Endodermal cell (in vitro differentiated cells): ENCODE data around the gene SSRP1. TPM values are rescaled to one million over a fixed set of nuclear protein-coding genes. Genes with fewer than 3 reads are reported as not detected.

Experiments used
- DNase-seq: peaks from one replicate; pipeline ENCODE4 v3.0.0-alpha.2; 2017
- H3K27ac ChIP-seq: 2 replicates; pipeline ENCODE4 v1.5.1; 2013; ENCODE audit warnings: mild to moderate bottlenecking, low read depth, low read length, moderate library complexity
- H3K27me3 ChIP-seq: 2 replicates; pipeline ENCODE4 v1.6.1; 2013; ENCODE audit warnings: mild to moderate bottlenecking, low read length, moderate library complexity; ENCODE audit not compliant: insufficient read depth, control insufficient read depth, poor library complexity, severe bottlenecking
- H3K36me3 ChIP-seq: 2 replicates; pipeline ENCODE4 v1.7.0; 2013; ENCODE audit warnings: mild to moderate bottlenecking, low read length, moderate library complexity; ENCODE audit not compliant: control insufficient read depth, insufficient read depth
- H3K4me1 ChIP-seq: one replicate; pipeline ENCODE4 v1.7.0; 2013; ENCODE audit warnings: low read length; ENCODE audit not compliant: control insufficient read depth, insufficient read depth
- H3K4me3 ChIP-seq: 2 replicates; pipeline ENCODE4 v1.5.1; 2013; ENCODE audit warnings: mild to moderate bottlenecking, low read length, moderate library complexity
- H3K9ac ChIP-seq: 2 replicates; pipeline ENCODE4 v1.6.1; 2013; ENCODE audit warnings: mild to moderate bottlenecking, low read length, moderate library complexity; ENCODE audit not compliant: poor library complexity, severe bottlenecking; ENCODE audit errors: extremely low read depth
- H3K9me3 ChIP-seq: 2 replicates; pipeline ENCODE4 v1.6.1; 2013; ENCODE audit warnings: mild to moderate bottlenecking, low read length, moderate library complexity; ENCODE audit not compliant: control insufficient read depth
- H3K27ac Mint-ChIP-seq: 2 replicates; pipeline ENCODE4 v1.8.0; 2020; ENCODE audit warnings: mixed read lengths
- H3K27me3 Mint-ChIP-seq: 2 replicates; pipeline ENCODE4 v1.8.0; 2021; ENCODE audit warnings: mild to moderate bottlenecking, mixed read lengths; ENCODE audit not compliant: insufficient read depth
- H3K36me3 Mint-ChIP-seq: 2 replicates; pipeline ENCODE4 v1.8.0; 2020; ENCODE audit warnings: low read depth, mixed read lengths
- H3K4me1 Mint-ChIP-seq: 2 replicates; pipeline ENCODE4 v1.8.0; 2020; ENCODE audit warnings: mixed read lengths
- H3K4me3 Mint-ChIP-seq: 2 replicates; pipeline ENCODE4 v1.8.0; 2020; ENCODE audit warnings: mild to moderate bottlenecking, moderate library complexity, mixed read lengths
- H3K9me3 Mint-ChIP-seq: 2 replicates; pipeline ENCODE4 v1.8.0; 2020; ENCODE audit warnings: mild to moderate bottlenecking, mixed read lengths
- WGBS, 2 experiments: methylation state at CpG; one replicate each; pipeline versions ENCODE4 v1.1.5 to v1.1.7; 2013; ENCODE audit warnings: missing lambda C conversion rate in 2 of 2, mixed read lengths in 1 of 2; ENCODE audit not compliant: insufficient coverage in 1 of 2, insufficient read length in 1 of 2; 5-methylcytosine and 5-hydroxymethylcytosine counted together
- total RNA-seq, 2 donors: library from RNA; stranded (reverse); fragmentation: NEBNext Ultra II Directional in 1 of 2; extraction: Animal tissue kit (Norgen Biotek cat#: 25700) in 1 of 2; gene quantifications; 2 replicates in 1 of 2; 3 replicates in 1 of 2; pipeline ENCODE4 v1.2.1, GENCODE V29; 2021
- TF ChIP-seq, protein P1 (sequence below): fragments of 200-600 bp; sonication (generic); conservative IDR thresholded peaks from 2 replicates; pipeline ENCODE4 v1.5.0; 2021; ENCODE audit warnings: antibody characterized with exemption, mild to moderate bottlenecking

SSRP1 gene
- total RNA-seq, 2 donors from 2014 or later, result 145 to 182 TPM

- H3K4me1 ChIP-seq, result peaks cover 19% of the 10 kb centered on the region
Observed at GRCh38 chr11:57320067-57320718, 15.5 kb downstream of the SSRP1 start.

GRCh38 chr11:57318178-57318577 is 17.5 kb downstream of the SSRP1 start:
- TF ChIP-seq, protein P1, sequence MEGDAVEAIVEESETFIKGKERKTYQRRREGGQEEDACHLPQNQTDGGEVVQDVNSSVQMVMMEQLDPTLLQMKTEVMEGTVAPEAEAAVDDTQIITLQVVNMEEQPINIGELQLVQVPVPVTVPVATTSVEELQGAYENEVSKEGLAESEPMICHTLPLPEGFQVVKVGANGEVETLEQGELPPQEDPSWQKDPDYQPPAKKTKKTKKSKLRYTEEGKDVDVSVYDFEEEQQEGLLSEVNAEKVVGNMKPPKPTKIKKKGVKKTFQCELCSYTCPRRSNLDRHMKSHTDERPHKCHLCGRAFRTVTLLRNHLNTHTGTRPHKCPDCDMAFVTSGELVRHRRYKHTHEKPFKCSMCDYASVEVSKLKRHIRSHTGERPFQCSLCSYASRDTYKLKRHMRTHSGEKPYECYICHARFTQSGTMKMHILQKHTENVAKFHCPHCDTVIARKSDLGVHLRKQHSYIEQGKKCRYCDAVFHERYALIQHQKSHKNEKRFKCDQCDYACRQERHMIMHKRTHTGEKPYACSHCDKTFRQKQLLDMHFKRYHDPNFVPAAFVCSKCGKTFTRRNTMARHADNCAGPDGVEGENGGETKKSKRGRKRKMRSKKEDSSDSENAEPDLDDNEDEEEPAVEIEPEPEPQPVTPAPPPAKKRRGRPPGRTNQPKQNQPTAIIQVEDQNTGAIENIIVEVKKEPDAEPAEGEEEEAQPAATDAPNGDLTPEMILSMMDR, result no peak
- Histone ChIP-seq H3K27ac (no peak overlapping the region), H3K36me3 (peaks cover 45% of the 10 kb centered on the region), H3K9ac (no peak overlapping the region), H3K9me3 (no peaks in the 10 kb centered on the region), H3K27me3 (no peaks in the 10 kb centered on the region), H3K4me1 (peaks cover 13% of the 10 kb centered on the region), H3K4me3 (no peak overlapping the region)
- Mint-ChIP-seq H3K27ac (no peak overlapping the region), H3K36me3 (peaks cover 29% of the 10 kb centered on the region), H3K4me1 (peaks cover 17% of the 10 kb centered on the region), H3K4me3 (no peak overlapping the region), H3K27me3 (no peaks in the 10 kb centered on the region), H3K9me3 (no peaks in the 10 kb centered on the region)
- no peak for DNase-seq
- WGBS, 2 experiments, result 86 to 96% methylated on average over 1 to 2 of the region's 2 CpGs

More at GRCh38 chr11:57320067-57320718, 15.5 kb downstream of the SSRP1 start:
- H3K9ac ChIP-seq, result no peak overlapping the region
- no peaks in the 10 kb centered on the region for H3K9me3 ChIP-seq
- WGBS, 2 experiments, result 95 to 96% methylated on average over 11 to 22 of the region's 22 CpGs
- no peak overlapping the region for H3K27ac ChIP-seq
- no peaks in the 10 kb centered on the region for H3K27me3 Mint-ChIP-seq
- H3K4me3 Mint-ChIP-seq, result no peak overlapping the region
- H3K36me3 Mint-ChIP-seq, result peaks cover 25% of the 10 kb centered on the region
- DNase-seq, result no peak
- TF ChIP-seq, protein P1, result no peak
- peaks cover 32% of the 10 kb centered on the region for H3K36me3 ChIP-seq
- no peak overlapping the region for H3K27ac Mint-ChIP-seq
- peaks cover 22% of the 10 kb centered on the region for H3K4me1 Mint-ChIP-seq
- no peak overlapping the region for H3K4me3 ChIP-seq
- no peaks in the 10 kb centered on the region for H3K9me3 Mint-ChIP-seq
- no peaks in the 10 kb centered on the region for H3K27me3 ChIP-seq

DNA sequence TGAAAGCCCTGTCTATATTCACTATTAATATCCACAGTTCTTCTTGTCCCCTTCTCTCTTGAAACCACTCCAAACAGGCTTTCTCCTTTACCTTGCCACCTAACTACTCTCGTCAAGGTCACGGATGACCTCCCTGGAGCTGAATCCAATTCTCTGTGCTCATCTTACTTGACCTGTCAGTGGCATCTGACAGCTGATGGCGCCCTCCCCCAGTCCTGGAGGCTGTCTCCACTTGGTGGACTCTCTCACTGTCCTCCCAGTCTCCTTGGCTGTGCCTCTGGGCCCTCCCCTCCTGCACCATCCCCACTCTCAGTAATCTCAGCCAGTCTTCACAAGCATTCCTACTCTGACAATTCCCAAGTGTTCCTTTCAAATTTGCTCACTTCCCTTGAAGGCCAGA is 19.7 kb downstream of the SSRP1 start:
- no peaks in the 10 kb centered on the region for H3K27me3 Mint-ChIP-seq
- H3K4me3 ChIP-seq, result no peak overlapping the region
- H3K27ac Mint-ChIP-seq, result no peak overlapping the region
- no peak for DNase-seq
- no peaks in the 10 kb centered on the region for H3K9me3 ChIP-seq
- H3K4me1 Mint-ChIP-seq, result peaks cover 15% of the 10 kb centered on the region
- peaks cover 42% of the 10 kb centered on the region for H3K36me3 ChIP-seq
- H3K36me3 Mint-ChIP-seq, result peaks cover 35% of the 10 kb centered on the region
- H3K27ac ChIP-seq, result no peak overlapping the region
- H3K4me3 Mint-ChIP-seq, result no peak overlapping the region
- WGBS, 2 experiments, result 79 to 91% methylated on average over 3 of the region's 3 CpGs
- no peaks in the 10 kb centered on the region for H3K4me1 ChIP-seq
- TF ChIP-seq, protein P1, result no peak
- no peaks in the 10 kb centered on the region for H3K27me3 ChIP-seq
- no peaks in the 10 kb centered on the region for H3K9me3 Mint-ChIP-seq
- H3K9ac ChIP-seq, result no peak overlapping the region
